Brain microvascular endothelial cell (primary cell): ENCODE data around the gene CERT1.
"Not testable (repeated sequence)": the region's sequence is repeated elsewhere in the genome, so short reads cannot be mapped to it uniquely, and the experiment has no call there.

Source experiments
- DNase-seq: peaks from one replicate; pipeline ENCODE4 v3.0.0-alpha.2; 2020
- H3K27ac ChIP-seq: fragments of 250-450 bp; sonication (Bioruptor Pico); 2 replicates; pipeline ENCODE4 v1.5.1; 2020; ENCODE audit warnings: mild to moderate bottlenecking, moderate library complexity
- H3K27me3 ChIP-seq: fragments of 250-450 bp; sonication (Bioruptor Pico); replicated peaks from 2 replicates; pipeline ENCODE4 v1.5.1; 2020; ENCODE audit warnings: mild to moderate bottlenecking
- H3K36me3 ChIP-seq: fragments of 250-450 bp; sonication (Bioruptor Pico); replicated peaks from 2 replicates; pipeline ENCODE4 v1.5.1; 2020; ENCODE audit warnings: mild to moderate bottlenecking
- H3K4me3 ChIP-seq: 2 replicates; pipeline ENCODE4 v1.5.1; 2011; ENCODE audit warnings: low read depth, mild to moderate bottlenecking, control low read depth, low read length, moderate library complexity
- CTCF ChIP-seq: IDR thresholded peaks from 2 replicates; pipeline ENCODE4 v1.5.1; 2011; ENCODE audit warnings: low read depth, mild to moderate bottlenecking, moderate library complexity, low read length, control low read depth, inconsistent platforms; ENCODE audit errors: missing control alignments
- in situ Hi-C: cut with HindIII; loops from 2 replicates; pipeline ENCODE4 v1.10.0; 2017; ENCODE audit warnings: low sequenced_read_pairs, low pct_ligation_motif_present

Gene CERT1

GRCh38 chr5:75336615-75337336 lies 174.7 kb downstream of the CERT1 start, which contains the start of gene HMGCR:
HMGCR (plus strand) TSS chr5:75337220; CDS start chr5:75342606, 5,386 bp downstream.
- TF ChIP-seq CTCF = peak; percentile 45
- in situ Hi-C loops = no loop called here
- peak; percentile 100 for DNase-seq
- Histone ChIP-seq H3K4me3 (peak within 1 kb of the TSS; percentile 98), H3K27me3 (no peaks in the 10 kb centered on the region), H3K27ac (peak within 1 kb of the TSS; percentile 84), H3K36me3 (no peaks in the 10 kb centered on the region)

GRCh38 chr5:75335952-75336614 lies 175.3 kb downstream of the CERT1 start:
- no peaks in the 10 kb centered on the region for H3K27me3 ChIP-seq
- in situ Hi-C loops = no loop called here
- peak; percentile 73 for TF ChIP-seq CTCF
- peak overlapping the region; percentile 77 for H3K27ac ChIP-seq
- no peaks in the 10 kb centered on the region for H3K36me3 ChIP-seq
- H3K4me3 ChIP-seq = peak overlapping the region; percentile 73
- peak; percentile 86 for DNase-seq

GRCh38 chr5:75335486-75335885 lies 175.9 kb downstream of the CERT1 start:
- Histone ChIP-seq H3K36me3 (no peaks in the 10 kb centered on the region), H3K27ac (no peak overlapping the region), H3K27me3 (no peaks in the 10 kb centered on the region), H3K4me3 (no peak overlapping the region)
- DNase-seq = no peak
- in situ Hi-C loops = no loop called here
- TF ChIP-seq CTCF = no peak

- H3K27ac ChIP-seq, H3K36me3 ChIP-seq, H3K4me3 ChIP-seq, H3K27me3 ChIP-seq, in situ Hi-C loops, DNase-seq: not testable (repeated sequence)
Observed at GRCh38 chr5:75334413-75334812, 177.0 kb downstream of the CERT1 start.

GRCh38 chr5:75333759-75334158 lies 177.7 kb downstream of the CERT1 start:
- H3K36me3 ChIP-seq, H3K27me3 ChIP-seq, in situ Hi-C loops, DNase-seq, H3K4me3 ChIP-seq, H3K27ac ChIP-seq: not testable (repeated sequence)

- Histone ChIP-seq H3K27me3 (no peaks in the 10 kb centered on the region), H3K27ac (no peak overlapping the region), H3K4me3 (no peak overlapping the region), H3K36me3 (no peaks in the 10 kb centered on the region)
- in situ Hi-C loops = no loop called here
- DNase-seq = no peak
- TF ChIP-seq CTCF = peak; percentile 33
Observed at GRCh38 chr5:75331095-75332090, 180.0 kb downstream of the CERT1 start.
